Astrocyte (in vitro differentiated cells and primary cell): ENCODE results near the gene PCSK4.

Source experiments
- CTCF ChIP-seq: IDR thresholded peaks from 2 replicates; pipeline ENCODE4 v1.5.1; 2011; ENCODE audit warnings: low read depth, mild to moderate bottlenecking, inconsistent platforms, low read length, moderate library complexity; ENCODE audit not compliant: insufficient read depth
- EZH2 ChIP-seq: IDR thresholded peaks from 2 replicates; pipeline ENCODE4 v1.6.1; 2012; ENCODE audit warnings: mild to moderate bottlenecking, low read length, inconsistent platforms; ENCODE audit not compliant: insufficient read depth

DNA sequence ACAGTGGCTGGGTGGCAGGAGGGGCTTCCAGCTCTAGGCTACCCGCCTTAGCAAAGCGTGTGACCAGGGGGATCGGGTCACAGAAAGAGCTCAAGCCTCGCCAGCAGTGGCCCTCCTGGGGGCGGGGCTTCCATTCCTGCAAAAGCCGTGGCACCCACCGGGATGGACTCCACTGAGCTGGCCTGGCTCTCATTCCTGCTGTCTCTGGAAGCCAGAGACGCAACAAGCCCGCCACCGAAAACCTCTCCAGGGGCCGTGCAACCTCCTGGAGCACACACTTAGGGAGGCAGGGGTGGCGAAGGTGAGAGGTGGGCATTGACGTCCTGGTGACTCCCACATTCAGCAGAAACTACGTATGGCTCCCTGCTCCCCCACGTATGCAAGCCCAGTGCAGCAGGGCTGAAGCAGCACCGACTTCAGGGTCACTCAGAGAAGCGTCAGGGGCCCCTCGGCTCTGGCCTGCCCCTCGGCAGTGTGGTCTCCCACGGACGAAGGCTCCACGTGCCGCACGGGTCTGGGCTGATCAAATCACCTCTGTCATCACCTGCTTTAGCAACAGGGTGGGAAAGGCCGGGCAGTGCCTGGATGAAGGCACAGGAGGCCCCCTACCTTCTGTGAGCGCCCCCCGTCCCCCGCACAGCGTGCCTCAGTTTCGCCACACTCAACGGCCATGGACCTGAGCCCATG, 14.3 kb downstream of the PCSK4 start:
- TF ChIP-seq CTCF (no peak), EZH2 (no peak)
